Spleen (tissue), 7 donors: ENCODE measurements around the gene COL21A1.
"Not testable (repeated sequence)": the region's sequence is repeated elsewhere in the genome, so short reads cannot be mapped to it uniquely, and the experiment has no call there.

Experiments
- CTCF ChIP-seq, 11 experiments: fragments of 200-600 bp in 7 of 11; fragments of 450-650 bp in 4 of 11; sonication (generic) in 4 of 11; IDR thresholded peaks in 8 of 11; conservative IDR thresholded peaks in 3 of 11; 1 replicate in 7 of 11; 2 replicates in 4 of 11; pipeline versions ENCODE4 v1.4.0 to v1.8.0; 2016 to 2021; ENCODE audit warnings: antibody characterized with exemption in 11 of 11, inconsistent platforms in 4 of 11, mild to moderate bottlenecking in 1 of 11
- POLR2A ChIP-seq, 3 donors: fragments of 450-650 bp; IDR thresholded peaks; one replicate each; pipeline ENCODE4 v1.5.1; 2017; ENCODE audit warnings: antibody characterized with exemption in 3 of 3, mild to moderate bottlenecking in 1 of 3
- POLR2AphosphoS5 ChIP-seq, 3 donors: sonication (generic); formaldehyde crosslinking; IDR thresholded peaks; one replicate each; pipeline ENCODE4 v1.5.1; 2017; ENCODE audit warnings: antibody characterized with exemption in 3 of 3
- donor health status: DM: no; HTN: no; CAD: no; lungs with moderate emphysema.
- donor health status: DM: no; HTN: no; CAD: no.
- donor health status: DM: no; HTN: no; CAD: no.

- not testable (repeated sequence) for TF ChIP-seq CTCF (IDR thresholded peaks at IDR 0.05 in 8 of 11, conservative IDR thresholded peaks at IDR 0.05 in 3 of 11); POLR2A (IDR thresholded peaks at IDR 0.05); POLR2AphosphoS5 (IDR thresholded peaks at IDR 0.05)
These were observed 233.3 kb downstream of the COL21A1 start for GRCh38 chr6:56014039-56014438.
